Measurements from ENCODE around the gene SUFU.

GRCh38 chr10:102581401-102581800, 77.6 kb downstream of the SUFU start:
- TF ChIP-seq TAF1 (conservative IDR thresholded peaks at IDR 0.05), result no peak
- no peak for TF ChIP-seq ATF3 (IDR thresholded peaks at IDR 0.05)
- TF ChIP-seq, protein P1, sequence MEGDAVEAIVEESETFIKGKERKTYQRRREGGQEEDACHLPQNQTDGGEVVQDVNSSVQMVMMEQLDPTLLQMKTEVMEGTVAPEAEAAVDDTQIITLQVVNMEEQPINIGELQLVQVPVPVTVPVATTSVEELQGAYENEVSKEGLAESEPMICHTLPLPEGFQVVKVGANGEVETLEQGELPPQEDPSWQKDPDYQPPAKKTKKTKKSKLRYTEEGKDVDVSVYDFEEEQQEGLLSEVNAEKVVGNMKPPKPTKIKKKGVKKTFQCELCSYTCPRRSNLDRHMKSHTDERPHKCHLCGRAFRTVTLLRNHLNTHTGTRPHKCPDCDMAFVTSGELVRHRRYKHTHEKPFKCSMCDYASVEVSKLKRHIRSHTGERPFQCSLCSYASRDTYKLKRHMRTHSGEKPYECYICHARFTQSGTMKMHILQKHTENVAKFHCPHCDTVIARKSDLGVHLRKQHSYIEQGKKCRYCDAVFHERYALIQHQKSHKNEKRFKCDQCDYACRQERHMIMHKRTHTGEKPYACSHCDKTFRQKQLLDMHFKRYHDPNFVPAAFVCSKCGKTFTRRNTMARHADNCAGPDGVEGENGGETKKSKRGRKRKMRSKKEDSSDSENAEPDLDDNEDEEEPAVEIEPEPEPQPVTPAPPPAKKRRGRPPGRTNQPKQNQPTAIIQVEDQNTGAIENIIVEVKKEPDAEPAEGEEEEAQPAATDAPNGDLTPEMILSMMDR (IDR thresholded peaks at IDR 0.05; ENCODE audit: low read depth, low read length, missing input control), result no peak
- no peak for TF ChIP-seq RAD21 (IDR thresholded peaks at IDR 0.05)
